C4-2B (cell line): ENCODE measurements around the gene COL6A2.
"Not testable (repeated sequence)": the region's sequence is repeated elsewhere in the genome, so short reads cannot be mapped to it uniquely, and the experiment has no call there.

Experiments used
- H3K27ac ChIP-seq: fragments of 450-650 bp; 2 replicates; pipeline ENCODE4 v1.5.1; 2017
- CTCF ChIP-seq: fragments of 450-650 bp; conservative IDR thresholded peaks from 2 replicates; pipeline ENCODE4 v1.5.1; 2017; ENCODE audit warnings: mild to moderate bottlenecking
- ZFX ChIP-seq: fragments of 450-650 bp; IDR thresholded peaks from 2 replicates; pipeline ENCODE4 v1.6.1; 2017

The COL6A2 gene

GRCh38 chr21:46099476-46099875, 1.6 kb downstream of the COL6A2 start:
- no peak overlapping the region for H3K27ac ChIP-seq
- no peak for TF ChIP-seq CTCF
- TF ChIP-seq ZFX: no peak

GRCh38 chr21:46100020-46100419, 2.1 kb downstream of the COL6A2 start:
- H3K27ac ChIP-seq: no peak overlapping the region
- TF ChIP-seq ZFX: no peak
- TF ChIP-seq CTCF: no peak

- no peak for TF ChIP-seq CTCF
- no peak for TF ChIP-seq ZFX
- H3K27ac ChIP-seq: no peak overlapping the region
Observed at GRCh38 chr21:46100426-46100825, 2.5 kb downstream of the COL6A2 start.

GRCh38 chr21:46100906-46101305, 3.0 kb downstream of the COL6A2 start:
- no peak for TF ChIP-seq ZFX
- TF ChIP-seq CTCF: no peak
- H3K27ac ChIP-seq: no peak overlapping the region

- TF ChIP-seq CTCF (no peak), ZFX (no peak)
- H3K27ac ChIP-seq: no peak overlapping the region
Observed at GRCh38 chr21:46104104-46104503, 6.2 kb downstream of the COL6A2 start.

- H3K27ac ChIP-seq: not testable (repeated sequence)
Observed at GRCh38 chr21:46107376-46107775, 9.5 kb downstream of the COL6A2 start.

- TF ChIP-seq CTCF (no peak), ZFX (no peak)
Observed at GRCh38 chr21:46108827-46109312, 11.0 kb downstream of the COL6A2 start.

More at GRCh38 chr21:46108827-46109312, 11.0 kb downstream of the COL6A2 start:
- no peak overlapping the region for H3K27ac ChIP-seq
